Thyroid gland (tissue), 4 donors: ENCODE measurements around the gene CAMKK1.
A peak's percentile ranks its signal among the peaks of the same experiment; 100 is the strongest.

Experiments
- POLR2A ChIP-seq, 2 donors: fragments of 450-650 bp; IDR thresholded peaks; one replicate each; pipeline ENCODE4 v1.6.1; 2017; ENCODE audit warnings: antibody characterized with exemption in 2 of 2, mild to moderate bottlenecking in 2 of 2, moderate library complexity in 1 of 2
- TF ChIP-seq, protein P1 (sequence below), 6 experiments: fragments of 200-600 bp in 3 of 6; fragments of 450-650 bp in 3 of 6; sonication (generic) in 3 of 6; IDR thresholded peaks; one replicate each; pipeline ENCODE4 v1.5.1; 2016 to 2019; ENCODE audit warnings: antibody characterized with exemption in 6 of 6, mild to moderate bottlenecking in 2 of 6, inconsistent platforms in 1 of 6, moderate library complexity in 1 of 6

DNA sequence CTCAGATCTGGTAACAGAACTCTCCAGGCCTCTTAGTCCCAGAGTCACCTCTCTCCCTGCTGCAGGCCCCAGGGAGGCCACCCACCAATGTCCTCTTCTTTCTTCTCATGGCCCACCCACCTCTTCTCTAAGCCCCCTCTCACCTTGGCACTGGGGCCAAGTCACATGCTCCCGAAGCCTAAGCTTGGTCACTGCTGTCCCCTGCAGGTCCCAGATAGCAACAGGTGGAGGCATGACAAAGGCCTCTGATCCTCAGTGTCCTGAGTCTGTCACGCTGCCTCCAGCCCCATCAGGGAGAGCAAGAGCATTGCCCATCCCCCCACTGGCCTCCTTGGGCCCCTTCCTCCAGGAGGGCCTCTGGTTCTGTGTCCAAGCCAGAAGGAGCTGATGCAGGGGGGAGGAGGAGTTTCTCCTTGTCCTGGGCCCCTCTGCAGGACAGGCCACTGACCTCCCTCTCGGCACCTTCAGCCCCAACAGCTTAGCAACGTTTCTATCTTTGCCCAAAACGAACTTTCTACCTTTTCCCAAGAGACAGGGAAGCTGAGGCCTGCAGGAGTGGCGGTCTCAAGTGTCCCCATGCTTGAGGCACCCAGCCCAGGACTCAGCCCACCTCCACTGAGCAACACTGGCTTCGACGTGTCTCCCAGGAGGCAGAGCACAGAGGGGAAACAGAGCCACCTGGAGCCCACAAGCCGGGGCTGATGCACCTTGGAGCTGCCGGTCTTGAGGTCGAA, 14.8 kb upstream of the CAMKK1 start:
- TF ChIP-seq, protein P1, sequence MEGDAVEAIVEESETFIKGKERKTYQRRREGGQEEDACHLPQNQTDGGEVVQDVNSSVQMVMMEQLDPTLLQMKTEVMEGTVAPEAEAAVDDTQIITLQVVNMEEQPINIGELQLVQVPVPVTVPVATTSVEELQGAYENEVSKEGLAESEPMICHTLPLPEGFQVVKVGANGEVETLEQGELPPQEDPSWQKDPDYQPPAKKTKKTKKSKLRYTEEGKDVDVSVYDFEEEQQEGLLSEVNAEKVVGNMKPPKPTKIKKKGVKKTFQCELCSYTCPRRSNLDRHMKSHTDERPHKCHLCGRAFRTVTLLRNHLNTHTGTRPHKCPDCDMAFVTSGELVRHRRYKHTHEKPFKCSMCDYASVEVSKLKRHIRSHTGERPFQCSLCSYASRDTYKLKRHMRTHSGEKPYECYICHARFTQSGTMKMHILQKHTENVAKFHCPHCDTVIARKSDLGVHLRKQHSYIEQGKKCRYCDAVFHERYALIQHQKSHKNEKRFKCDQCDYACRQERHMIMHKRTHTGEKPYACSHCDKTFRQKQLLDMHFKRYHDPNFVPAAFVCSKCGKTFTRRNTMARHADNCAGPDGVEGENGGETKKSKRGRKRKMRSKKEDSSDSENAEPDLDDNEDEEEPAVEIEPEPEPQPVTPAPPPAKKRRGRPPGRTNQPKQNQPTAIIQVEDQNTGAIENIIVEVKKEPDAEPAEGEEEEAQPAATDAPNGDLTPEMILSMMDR (IDR thresholded peaks at IDR 0.05), result peak in 4 of 6 experiments; percentile 26 to 49 (median 32)
- TF ChIP-seq POLR2A (IDR thresholded peaks at IDR 0.05), result no peak
